MCF 10A (cell line): ENCODE data around the gene CABLES1. TPM values are rescaled to one million over a fixed set of nuclear protein-coding genes. Genes with fewer than 3 reads are reported as not detected.

Source experiments
- BruUV-seq: library from RNA; stranded (reverse); fragments of 400-500 nt; replicated peaks from 2 replicates; lab custom pipeline; 2021; lab: Mats Ljungman, UMichigan
- CTCF ChIA-PET: fragments of 300-600 bp; sonication (Branson Sonifier 250); formaldehyde crosslinking; extraction: SDS; loops from one replicate; lab custom pipeline; 2021; ENCODE audit warnings: antibody characterized with exemption, inconsistent platforms; lab: Yijun Ruan, JAX
- POLR2A ChIA-PET: fragments of 300-600, 350-650 bp; sonication (Branson Sonifier 250); formaldehyde crosslinking; extraction: SDS; loops from one replicate; lab custom pipeline; 2020; ENCODE audit warnings: antibody characterized with exemption, inconsistent platforms; lab: Yijun Ruan, JAX
- DNase-seq: peaks from one replicate; pipeline ENCODE4 v3.0.0-alpha.2; 2018; ENCODE audit not compliant: unreplicated experiment
- H3K27ac Mint-ChIP-seq: one replicate; pipeline ENCODE4 v1.8.0; 2022; ENCODE audit warnings: mild to moderate bottlenecking, low read depth, mixed read lengths; ENCODE audit not compliant: unreplicated experiment
- H3K27me3 Mint-ChIP-seq: one replicate; pipeline ENCODE4 v1.8.0; 2022; ENCODE audit warnings: mixed read lengths; ENCODE audit not compliant: insufficient read depth, unreplicated experiment
- H3K36me3 Mint-ChIP-seq: one replicate; pipeline ENCODE4 v1.8.0; 2022; ENCODE audit warnings: mild to moderate bottlenecking, moderate library complexity, mixed read lengths; ENCODE audit not compliant: insufficient read depth, unreplicated experiment
- H3K4me1 Mint-ChIP-seq: one replicate; pipeline ENCODE4 v1.8.0; 2022; ENCODE audit warnings: mixed read lengths; ENCODE audit not compliant: insufficient read depth, unreplicated experiment
- H3K4me3 Mint-ChIP-seq: one replicate; pipeline ENCODE4 v1.8.0; 2022; ENCODE audit warnings: mild to moderate bottlenecking, moderate library complexity, mixed read lengths; ENCODE audit not compliant: unreplicated experiment
- H3K9me3 Mint-ChIP-seq: one replicate; pipeline ENCODE4 v1.8.0; 2022; ENCODE audit warnings: mixed read lengths; ENCODE audit not compliant: unreplicated experiment
- intact Hi-C: fragments of 100-400 bp; cut with micrococcal nuclease; formaldehyde crosslinking; loops from 2 replicates; pipeline ENCODE4 v1.14.1; 2022
- total RNA-seq: library from RNA; stranded (reverse); gene quantifications from 2 replicates; pipeline ENCODE4 v1.2.3, GENCODE V29; 2022
- TF ChIP-seq, protein P1 (sequence below): fragments of 200-600 bp; IDR thresholded peaks from one replicate; pipeline ENCODE4 v1.8.0; 2022; ENCODE audit warnings: antibody characterized with exemption, mild to moderate bottlenecking; ENCODE audit not compliant: unreplicated experiment

CABLES1 gene
- total RNA-seq, 1 experiment from 2014 or later, result 3.2 TPM

DNA sequence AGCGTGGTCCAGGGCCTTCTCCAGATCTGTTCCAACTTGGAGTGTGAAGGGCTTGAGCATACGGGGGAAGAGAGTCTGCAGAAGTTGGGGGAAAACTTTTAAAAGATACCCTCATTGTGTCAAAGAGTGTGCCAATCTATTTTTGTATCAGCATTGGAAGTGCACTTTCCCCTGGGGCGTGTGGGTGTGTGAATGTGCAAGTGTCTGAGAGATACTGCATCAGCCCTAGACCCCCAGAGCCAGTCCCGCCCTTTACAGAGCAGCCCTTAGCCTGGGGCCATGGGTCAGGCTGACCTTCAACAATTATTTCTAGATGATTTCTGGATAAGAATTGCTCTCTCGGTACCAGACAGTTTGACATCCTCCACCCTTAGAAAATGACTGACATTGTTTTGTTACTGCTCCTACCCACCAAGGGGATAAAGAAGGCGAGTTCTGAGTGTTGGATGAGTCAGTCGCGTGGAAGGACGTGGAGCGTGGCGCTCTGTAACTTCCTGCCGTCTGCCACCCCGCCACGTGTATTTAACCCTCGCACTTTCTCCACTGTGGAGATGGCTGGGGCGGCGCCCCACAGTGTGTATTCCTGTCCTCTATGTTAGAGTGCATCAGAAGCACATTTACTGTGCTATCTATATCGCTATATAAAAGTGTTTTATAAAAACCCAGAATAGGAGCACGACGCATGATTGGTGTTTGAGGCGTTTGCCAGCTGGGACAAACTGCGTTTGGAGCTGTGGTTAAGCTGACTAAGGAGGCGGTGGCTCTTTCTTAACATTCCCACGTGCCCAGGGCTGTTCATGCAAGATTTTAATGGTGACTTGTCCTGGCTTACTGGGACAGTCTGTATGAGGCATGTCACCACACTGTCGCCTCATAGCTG is 122.6 kb downstream of the CABLES1 start:
- TF ChIP-seq, protein P1, sequence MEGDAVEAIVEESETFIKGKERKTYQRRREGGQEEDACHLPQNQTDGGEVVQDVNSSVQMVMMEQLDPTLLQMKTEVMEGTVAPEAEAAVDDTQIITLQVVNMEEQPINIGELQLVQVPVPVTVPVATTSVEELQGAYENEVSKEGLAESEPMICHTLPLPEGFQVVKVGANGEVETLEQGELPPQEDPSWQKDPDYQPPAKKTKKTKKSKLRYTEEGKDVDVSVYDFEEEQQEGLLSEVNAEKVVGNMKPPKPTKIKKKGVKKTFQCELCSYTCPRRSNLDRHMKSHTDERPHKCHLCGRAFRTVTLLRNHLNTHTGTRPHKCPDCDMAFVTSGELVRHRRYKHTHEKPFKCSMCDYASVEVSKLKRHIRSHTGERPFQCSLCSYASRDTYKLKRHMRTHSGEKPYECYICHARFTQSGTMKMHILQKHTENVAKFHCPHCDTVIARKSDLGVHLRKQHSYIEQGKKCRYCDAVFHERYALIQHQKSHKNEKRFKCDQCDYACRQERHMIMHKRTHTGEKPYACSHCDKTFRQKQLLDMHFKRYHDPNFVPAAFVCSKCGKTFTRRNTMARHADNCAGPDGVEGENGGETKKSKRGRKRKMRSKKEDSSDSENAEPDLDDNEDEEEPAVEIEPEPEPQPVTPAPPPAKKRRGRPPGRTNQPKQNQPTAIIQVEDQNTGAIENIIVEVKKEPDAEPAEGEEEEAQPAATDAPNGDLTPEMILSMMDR, result no peak
- Mint-ChIP-seq H3K36me3 (peaks cover 5% of the 10 kb centered on the region), H3K9me3 (no peaks in the 10 kb centered on the region), H3K4me3 (no peak overlapping the region), H3K4me1 (peaks cover 21% of the 10 kb centered on the region), H3K27ac (no peak overlapping the region), H3K27me3 (no peaks in the 10 kb centered on the region)
- peak; percentile 42 for DNase-seq
- ChIA-PET POLR2A (no interaction called here), CTCF (interaction anchor here (0.5 kb wide), 1 partner anchor 8 kb away, joined by 3 read pairs; no protein-coding TSS in a partner anchor)
- BruUV-seq, result no TSS peak
- intact Hi-C loops, result loop anchor here (10.0 kb wide), 1 partner anchor 123 kb away; the partner anchor contains the start of gene CABLES1

DNA sequence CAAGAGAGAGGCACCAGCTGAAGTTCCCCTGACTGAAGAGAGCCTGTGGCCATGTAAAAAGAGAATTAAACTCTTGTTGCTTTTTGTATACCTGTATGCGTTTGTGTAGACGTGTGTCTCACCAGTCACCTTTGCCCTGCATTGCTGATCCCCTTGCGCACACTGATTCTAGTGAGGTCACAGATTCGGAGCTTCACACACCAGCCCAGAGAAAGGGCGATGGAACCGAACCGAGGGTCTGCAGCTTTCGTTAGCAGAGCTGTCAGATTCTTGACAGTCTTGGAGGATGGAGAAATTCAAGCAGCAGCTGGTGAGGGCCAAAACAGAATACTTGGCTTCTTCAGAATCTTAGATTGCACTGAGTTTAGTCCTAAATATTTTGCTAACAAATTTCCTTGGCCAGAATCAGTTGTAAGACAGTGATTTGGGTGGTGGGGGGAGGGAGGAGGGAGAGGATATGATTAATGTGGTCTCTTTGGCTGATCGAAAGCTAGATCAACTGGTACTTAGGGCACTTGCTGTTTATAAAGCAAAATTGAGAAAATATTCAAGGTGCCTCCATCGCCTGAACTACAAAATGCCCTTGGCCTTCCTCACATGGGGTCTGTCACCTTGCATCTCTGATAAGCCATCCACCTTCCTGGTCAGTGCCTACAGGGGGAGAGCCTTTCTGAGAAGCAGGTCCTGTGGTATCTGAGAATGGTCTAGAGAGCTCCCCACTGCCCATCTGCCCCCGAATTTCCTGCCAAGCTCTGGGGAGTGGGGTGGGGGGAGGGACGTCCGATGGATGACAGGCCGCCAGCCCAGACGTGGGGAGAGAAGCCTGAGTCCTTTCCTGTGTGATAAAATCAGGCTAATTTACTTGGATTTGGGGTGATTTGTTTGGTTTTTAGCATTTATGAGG is 123.5 kb downstream of the CABLES1 start:
- Mint-ChIP-seq H3K27ac (no peak overlapping the region), H3K4me3 (no peak overlapping the region), H3K4me1 (peaks cover 21% of the 10 kb centered on the region), H3K27me3 (no peaks in the 10 kb centered on the region), H3K36me3 (no peaks in the 10 kb centered on the region), H3K9me3 (no peaks in the 10 kb centered on the region)
- intact Hi-C loops, result loop anchor here (10.0 kb wide), 1 partner anchor 124 kb away; the partner anchor contains the start of gene CABLES1
- no peak for DNase-seq
- ChIA-PET CTCF (interaction anchor here (0.5 to 0.7 kb wide), 2 partner anchors 9 to 38 kb away, joined by 3 read pairs; no protein-coding TSS in a partner anchor), POLR2A (no interaction called here)
- BruUV-seq, result no TSS peak
- TF ChIP-seq, protein P1, result no peak

DNA sequence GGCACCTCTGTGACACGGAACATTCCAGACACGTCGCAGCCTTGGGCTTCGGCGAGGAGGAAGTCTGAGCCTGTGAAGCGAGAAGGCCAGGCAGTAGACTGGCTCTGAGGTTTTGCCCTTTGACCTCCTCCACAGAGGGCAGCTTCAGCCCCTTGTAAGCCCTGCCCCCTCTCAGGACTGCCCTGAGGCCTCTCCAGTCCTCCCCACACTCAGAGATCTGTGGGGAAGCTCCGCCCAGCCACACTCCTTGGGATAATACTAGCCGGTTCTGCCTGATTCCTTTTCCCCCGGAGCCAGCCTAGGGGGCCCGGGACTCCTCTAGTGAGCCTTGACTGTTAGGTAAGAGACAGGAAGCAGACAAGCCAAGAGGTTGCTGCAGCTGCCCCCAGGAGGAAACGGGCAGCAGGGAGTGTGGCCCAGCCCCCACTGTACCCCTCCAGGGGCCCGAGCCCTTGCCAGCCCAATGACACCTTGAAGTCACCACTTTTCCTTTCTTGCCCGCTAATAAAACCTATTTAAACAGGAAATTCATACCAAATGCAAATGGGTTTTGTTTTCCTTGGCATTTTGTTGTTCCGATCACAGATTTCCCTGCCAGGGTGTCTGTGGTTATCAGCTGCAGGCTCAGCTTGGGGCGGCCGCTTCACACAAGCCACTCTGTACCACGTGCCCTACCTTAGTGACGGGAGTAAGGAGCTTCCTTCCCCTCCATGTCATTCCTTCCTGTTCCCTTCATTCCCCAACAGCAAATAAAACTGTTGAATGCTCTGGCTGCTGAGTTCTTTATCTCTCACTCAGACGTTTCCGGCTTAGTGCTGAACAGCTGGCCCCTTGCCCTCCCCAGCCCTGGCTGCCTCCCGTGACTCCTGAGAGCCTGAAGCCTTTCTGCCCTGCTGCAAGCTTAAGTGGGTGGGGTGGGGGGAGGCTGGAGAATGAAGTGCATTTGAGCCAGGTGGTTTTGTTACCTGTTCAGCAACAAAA is 124.7 kb downstream of the CABLES1 start:
- peak; percentile 66 for DNase-seq
- ChIA-PET CTCF (interaction anchor here (0.6 to 1.1 kb wide), 6 partner anchors 9 to 293 kb away, joined by 3 to 10 read pairs (median 3); no protein-coding TSS in a partner anchor), POLR2A (interaction anchor here (0.7 to 1.3 kb wide), 6 partner anchors 9 to 240 kb away, joined by 3 to 5 read pairs (median 3); partner anchors contain the start of gene RIOK3)
- Mint-ChIP-seq H3K4me1 (peaks cover 21% of the 10 kb centered on the region), H3K27ac (peak overlapping the region; percentile 84), H3K4me3 (peak overlapping the region; percentile 62), H3K9me3 (no peaks in the 10 kb centered on the region), H3K36me3 (no peaks in the 10 kb centered on the region), H3K27me3 (no peaks in the 10 kb centered on the region)
- TF ChIP-seq, protein P1, result no peak
- BruUV-seq, result no TSS peak
- intact Hi-C loops, result loop anchor here (10.0 kb wide), 1 partner anchor 125 kb away; the partner anchor contains the start of gene CABLES1
